Measurements from ENCODE around the gene TP63. TPM values are rescaled to one million over a fixed set of nuclear protein-coding genes. Genes with fewer than 3 reads are reported as not detected.

Gene TP63
- total and polyA plus RNA-seq, 2 donors (not counting 3 experiments of a cell fraction or from before 2014, with no cell fraction given) = not detected

DNA sequence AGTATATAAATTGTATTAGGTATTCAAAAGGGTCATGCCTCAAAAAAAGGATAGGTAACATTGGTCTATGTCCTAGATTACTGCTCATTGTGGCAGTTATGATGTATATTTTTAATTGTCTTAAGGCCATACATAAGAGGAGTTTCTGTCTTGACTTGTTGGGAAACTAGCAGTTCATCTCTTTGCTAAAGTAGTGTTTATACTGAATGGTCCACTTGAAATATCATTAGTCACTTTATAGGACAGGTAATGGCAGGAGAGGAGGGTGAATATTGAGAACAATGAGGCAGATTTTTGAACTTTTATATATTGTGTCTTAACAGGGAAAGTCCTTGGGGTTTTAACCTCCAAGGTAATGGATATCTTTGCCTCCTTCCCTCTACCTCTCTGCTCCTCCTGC lies 58.4 kb downstream of the TP63 start:
- no peak overlapping the region for H3K9ac ChIP-seq (replicated peaks; ENCODE audit: extremely low read depth, insufficient read depth, low read length)
- intact Hi-C loops (cut with micrococcal nuclease) = loop anchor here (5.0 kb wide), 1 partner anchor 313 kb away; no protein-coding TSS in a partner anchor
- H3K27ac ChIP-seq (ENCODE audit: insufficient read depth, low read depth, low read length) = no peak overlapping the region
- H4K20me1 ChIP-seq (replicated peaks; ENCODE audit: control insufficient read depth, extremely low read depth, insufficient read depth, low read length) = no peaks in the 10 kb centered on the region
- POLR2A ChIA-PET = no interaction called here
- H3K9me1 ChIP-seq (replicated peaks; ENCODE audit: control insufficient read depth, extremely low read depth, insufficient read depth, low read length) = no peaks in the 10 kb centered on the region
- no peaks in the 10 kb centered on the region for H3K9me3 ChIP-seq (replicated peaks; ENCODE audit: control insufficient read depth, insufficient read depth, low read length)
- no TSS peak for BruUV-seq (replicated peaks)
- peaks cover 15% of the 10 kb centered on the region for H3K4me1 ChIP-seq (ENCODE audit: control insufficient read depth, extremely low read depth, insufficient read depth, low read length)
- H3K4me2 ChIP-seq (ENCODE audit: insufficient read depth, low read length) = no peak overlapping the region
- no peaks in the 10 kb centered on the region for H3K27me3 ChIP-seq (ENCODE audit: control insufficient read depth in 2 of 2, insufficient read depth in 2 of 2, low read length in 2 of 2)
- dilution Hi-C loops (cut with MboI; ENCODE audit: extremely low pct_ligation_motif_present, low sequenced_read_pairs) = no loop called here
- H3K4me3 ChIP-seq (replicated peaks in 1 of 3; ENCODE audit: insufficient read depth in 1 of 3, low read depth in 1 of 3, low read length in 3 of 3) = no peak overlapping the region
- DNase-seq (ENCODE audit: low read depth, low spot score) = no peak
- H3K79me2 ChIP-seq (ENCODE audit: control insufficient read depth, insufficient read depth, low read length) = no peaks in the 10 kb centered on the region
- CTCF ChIA-PET = no interaction called here
- H2AFZ ChIP-seq (ENCODE audit: low read depth, low read length) = no peak overlapping the region
- H3K36me3 ChIP-seq (ENCODE audit: control insufficient read depth in 2 of 2, extremely low read depth in 1 of 2, insufficient read depth in 2 of 2, low read length in 2 of 2) = no peaks in the 10 kb centered on the region
- no peak for TF ChIP-seq JUN (IDR thresholded peaks at IDR 0.05; ENCODE audit: borderline replicate concordance, insufficient read depth, insufficient read length, low read depth)
- TF ChIP-seq, protein P1, sequence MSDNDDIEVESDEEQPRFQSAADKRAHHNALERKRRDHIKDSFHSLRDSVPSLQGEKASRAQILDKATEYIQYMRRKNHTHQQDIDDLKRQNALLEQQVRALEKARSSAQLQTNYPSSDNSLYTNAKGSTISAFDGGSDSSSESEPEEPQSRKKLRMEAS (IDR thresholded peaks at IDR 0.05; ENCODE audit: insufficient read depth, insufficient read length) = no peak
- TF ChIP-seq FOS (IDR thresholded peaks at IDR 0.05; ENCODE audit: borderline replicate concordance, insufficient read depth, low read length) = no peak
- no peak for TF ChIP-seq POLR2AphosphoS5 (IDR thresholded peaks at IDR 0.05; ENCODE audit: insufficient read depth, low read depth, low read length)
- no peak for TF ChIP-seq POLR2A (IDR thresholded peaks at IDR 0.05; ENCODE audit: low read depth, low read length)
- TF ChIP-seq, protein P2, sequence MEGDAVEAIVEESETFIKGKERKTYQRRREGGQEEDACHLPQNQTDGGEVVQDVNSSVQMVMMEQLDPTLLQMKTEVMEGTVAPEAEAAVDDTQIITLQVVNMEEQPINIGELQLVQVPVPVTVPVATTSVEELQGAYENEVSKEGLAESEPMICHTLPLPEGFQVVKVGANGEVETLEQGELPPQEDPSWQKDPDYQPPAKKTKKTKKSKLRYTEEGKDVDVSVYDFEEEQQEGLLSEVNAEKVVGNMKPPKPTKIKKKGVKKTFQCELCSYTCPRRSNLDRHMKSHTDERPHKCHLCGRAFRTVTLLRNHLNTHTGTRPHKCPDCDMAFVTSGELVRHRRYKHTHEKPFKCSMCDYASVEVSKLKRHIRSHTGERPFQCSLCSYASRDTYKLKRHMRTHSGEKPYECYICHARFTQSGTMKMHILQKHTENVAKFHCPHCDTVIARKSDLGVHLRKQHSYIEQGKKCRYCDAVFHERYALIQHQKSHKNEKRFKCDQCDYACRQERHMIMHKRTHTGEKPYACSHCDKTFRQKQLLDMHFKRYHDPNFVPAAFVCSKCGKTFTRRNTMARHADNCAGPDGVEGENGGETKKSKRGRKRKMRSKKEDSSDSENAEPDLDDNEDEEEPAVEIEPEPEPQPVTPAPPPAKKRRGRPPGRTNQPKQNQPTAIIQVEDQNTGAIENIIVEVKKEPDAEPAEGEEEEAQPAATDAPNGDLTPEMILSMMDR (IDR thresholded peaks at IDR 0.05; ENCODE audit: extremely low read depth in 1 of 2, insufficient read depth in 1 of 2, low read depth in 1 of 2, low read length in 2 of 2) = no peak
- TF ChIP-seq GATA2 (IDR thresholded peaks at IDR 0.05; ENCODE audit: insufficient read depth, insufficient read length, low read depth, low read length) = no peak
- no peak for TF ChIP-seq MYC (IDR thresholded peaks at IDR 0.05; ENCODE audit: low read depth, low read length)
- TF ChIP-seq EZH2 (IDR thresholded peaks at IDR 0.05; ENCODE audit: borderline replicate concordance, low read depth, low read length, severe bottlenecking) = no peak
- no peak for FAIRE-seq

All from endothelial cell of umbilical vein (primary cell).